IPS DF 19.7 (cell line): ENCODE measurements around the gene GALNT14.

ENCODE experiments used
- DNase-seq: peaks from one replicate; pipeline ENCODE4 v3.0.0-alpha.2; 2013; ENCODE audit warnings: low read depth, low spot score

GALNT14 gene

GRCh38 chr2:31086590-31086989, 51.6 kb downstream of the GALNT14 start:
- no peak for DNase-seq

- DNase-seq: no peak
These were observed 54.8 kb downstream of the GALNT14 start for GRCh38 chr2:31083234-31083993.

DNA sequence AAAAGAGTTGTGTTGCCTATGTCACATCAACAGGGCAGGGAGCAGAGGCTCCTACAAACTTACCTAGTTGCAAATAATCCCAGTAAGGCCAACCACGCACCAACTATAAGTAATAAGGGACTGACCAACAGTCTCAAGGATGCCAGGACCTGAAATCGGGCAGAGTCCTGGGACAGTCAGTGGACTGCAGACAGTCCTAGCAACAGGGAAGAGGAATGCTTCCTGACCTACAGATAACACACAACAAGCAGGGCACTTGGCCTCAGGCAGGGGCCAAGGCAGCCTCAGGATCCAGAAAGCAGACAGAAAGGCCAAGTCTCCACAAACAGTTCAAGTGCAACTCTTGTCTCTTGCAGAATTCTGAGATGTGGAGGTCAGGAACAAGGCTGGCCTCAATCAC, 56.2 kb downstream of the GALNT14 start:
- no peak for DNase-seq

- no peak for DNase-seq
These were observed 56.7 kb downstream of the GALNT14 start for GRCh38 chr2:31081492-31081891.

DNA sequence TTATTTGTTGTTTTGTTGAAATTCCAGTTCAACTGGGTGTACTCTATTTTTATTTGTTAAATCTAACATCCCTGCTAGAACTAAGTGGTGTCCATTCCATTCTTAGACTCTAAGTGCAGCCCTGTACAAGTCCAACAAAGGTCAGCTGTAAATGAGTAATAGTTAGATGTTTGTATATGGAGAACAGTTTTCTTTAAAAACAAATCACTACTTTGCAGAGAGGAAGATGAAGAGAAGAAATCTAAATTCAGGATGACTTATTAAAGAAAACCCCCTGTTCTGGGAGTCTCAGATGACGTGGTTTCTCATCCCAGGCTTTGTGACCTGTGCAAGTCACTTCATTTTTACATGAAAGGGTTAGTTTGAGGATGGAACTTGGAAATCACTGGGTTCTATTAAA, 57.9 kb downstream of the GALNT14 start:
- no peak for DNase-seq

GRCh38 chr2:31079665-31080064, 58.6 kb downstream of the GALNT14 start:
- no peak for DNase-seq

DNA sequence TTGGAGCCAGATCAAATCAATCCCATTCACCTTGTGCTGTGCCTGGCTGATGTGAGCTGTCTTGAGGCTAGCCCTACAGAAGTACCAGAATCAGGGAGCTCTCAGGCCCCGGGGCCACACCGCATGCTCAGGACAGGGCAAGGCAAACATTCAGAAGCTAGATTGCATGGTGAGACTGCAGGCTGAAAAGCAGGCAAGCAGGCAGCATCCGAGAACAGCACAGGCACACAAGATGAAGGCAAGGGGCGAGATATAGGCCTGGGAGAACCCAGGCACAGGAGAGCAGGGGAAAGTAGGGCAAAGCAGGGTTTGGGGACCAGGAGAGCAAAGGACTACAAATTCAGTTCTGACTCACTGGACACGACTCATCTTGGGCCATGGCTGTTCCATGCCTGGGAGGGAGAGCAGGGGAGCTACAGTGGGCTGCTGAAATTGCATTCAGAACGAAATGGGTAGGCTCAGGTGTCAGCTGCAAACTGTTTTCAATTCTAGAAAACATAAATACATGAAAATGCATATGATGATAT, 59.6 kb downstream of the GALNT14 start:
- DNase-seq: no peak

GRCh38 chr2:31078011-31078410, 60.2 kb downstream of the GALNT14 start:
- no peak for DNase-seq

GRCh38 chr2:31075941-31076590, 62.2 kb downstream of the GALNT14 start:
- DNase-seq: no peak

- DNase-seq: no peak
These were observed 62.8 kb downstream of the GALNT14 start for GRCh38 chr2:31075431-31075830.

- DNase-seq: no peak
These were observed 66.5 kb downstream of the GALNT14 start for GRCh38 chr2:31071741-31072140.

DNA sequence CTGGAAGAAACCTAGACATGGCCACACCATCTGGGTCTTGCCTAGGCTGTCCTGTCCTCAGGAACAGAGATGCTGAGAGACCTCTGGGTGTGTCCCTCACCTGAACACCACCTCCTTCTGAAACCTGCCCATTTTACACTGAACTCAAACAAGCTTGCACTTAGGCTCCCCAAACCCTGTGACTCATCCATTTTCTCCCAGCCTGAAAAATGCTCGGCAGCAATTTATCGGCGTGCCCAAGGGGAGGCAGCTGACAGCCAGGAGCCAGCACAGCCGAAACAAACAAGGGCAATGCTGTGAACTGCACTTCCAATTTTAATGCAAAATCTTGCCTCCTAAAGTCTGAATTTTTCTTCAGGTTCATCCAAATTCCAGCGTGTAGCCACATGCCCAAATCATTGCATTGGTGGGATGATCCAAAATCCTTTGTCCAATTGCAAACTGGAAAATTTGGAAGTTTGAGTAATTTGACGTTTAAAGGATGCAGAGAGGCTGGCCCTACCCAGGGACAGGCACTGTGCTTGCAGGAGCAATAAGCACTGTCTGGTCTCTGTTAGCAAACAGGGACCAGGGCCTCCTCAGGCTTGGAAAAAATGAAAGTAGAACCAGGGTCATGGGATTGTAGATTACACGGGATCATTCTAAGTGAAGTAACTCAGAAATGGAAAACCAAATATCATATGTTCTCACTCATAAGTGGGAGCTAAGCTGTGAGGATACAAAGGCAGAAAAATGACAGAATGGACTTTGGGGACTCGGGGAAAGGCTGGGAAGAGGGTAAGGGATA, 67.7 kb downstream of the GALNT14 start:
- DNase-seq: no peak

GRCh38 chr2:31069643-31070325, 68.5 kb downstream of the GALNT14 start:
- DNase-seq: no peak

- no peak for DNase-seq
These were observed 71.0 kb downstream of the GALNT14 start for GRCh38 chr2:31067259-31067658.

- DNase-seq: no peak
These were observed 71.7 kb downstream of the GALNT14 start for GRCh38 chr2:31066551-31066950.

DNA sequence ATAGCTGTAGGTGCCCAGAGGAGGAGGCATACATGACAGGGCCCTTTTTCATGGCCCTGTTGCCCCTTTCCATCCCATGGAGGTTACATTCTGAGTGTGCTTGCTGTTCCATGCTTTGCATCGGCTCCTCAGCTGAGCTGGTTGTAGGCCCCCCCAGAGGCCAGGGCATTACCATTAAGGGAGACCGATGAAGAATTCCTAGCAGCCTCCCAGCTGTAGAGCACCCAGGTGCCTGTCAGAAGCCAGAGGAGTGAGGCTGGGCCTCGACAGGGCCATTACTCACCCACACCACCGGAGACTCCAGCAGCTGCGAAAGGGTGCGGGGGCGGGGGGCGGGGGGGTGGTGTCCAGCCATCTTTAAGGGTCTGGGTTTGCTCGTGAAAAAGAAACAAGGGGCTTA, 72.2 kb downstream of the GALNT14 start:
- no peak for DNase-seq

DNA sequence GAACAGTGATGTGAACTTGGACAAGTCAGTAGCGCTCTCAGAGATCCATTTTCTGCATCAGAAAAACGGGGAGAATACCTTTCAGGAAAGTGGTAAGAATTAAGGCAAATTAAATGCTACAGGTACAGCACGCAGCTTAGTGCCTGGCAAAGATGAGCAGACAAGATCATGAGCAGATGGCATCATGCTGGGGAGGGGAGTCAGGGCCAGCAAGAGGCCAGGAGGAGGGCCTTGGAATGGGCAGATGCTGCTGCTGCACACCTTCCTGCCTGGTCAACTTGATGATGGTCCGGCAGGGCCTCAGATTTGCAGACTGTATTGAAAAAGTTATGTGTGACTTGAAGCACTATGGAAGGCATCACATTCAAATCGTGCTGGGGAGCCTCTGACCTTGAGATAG, 72.9 kb downstream of the GALNT14 start:
- DNase-seq: no peak

GRCh38 chr2:31060397-31060796, 77.8 kb downstream of the GALNT14 start:
- no peak for DNase-seq

- no peak for DNase-seq
These were observed 79.9 kb downstream of the GALNT14 start for GRCh38 chr2:31058096-31059035.

DNA sequence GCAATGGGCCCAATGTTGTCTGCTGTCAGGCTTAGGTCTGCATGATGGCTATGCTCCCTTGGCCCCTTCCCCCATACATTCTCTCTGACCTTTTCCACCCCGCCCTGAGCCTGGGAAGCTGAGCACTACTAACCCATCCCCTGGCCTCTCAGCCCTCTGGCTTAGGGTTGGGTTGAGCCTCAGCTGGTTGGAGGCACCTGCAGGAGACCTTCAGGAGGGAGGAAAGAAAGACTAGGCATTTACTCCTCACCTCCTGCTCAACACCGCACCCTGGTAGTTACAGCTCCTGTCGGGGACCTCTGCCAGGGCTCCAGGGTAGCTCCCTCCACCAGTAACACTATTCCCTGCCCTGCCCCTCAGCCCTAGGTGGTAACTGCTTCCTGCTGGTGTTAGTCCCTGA, 80.5 kb downstream of the GALNT14 start:
- no peak for DNase-seq

- no peak for DNase-seq
These were observed 82.3 kb downstream of the GALNT14 start for GRCh38 chr2:31055938-31056337.
